MM.1S (cell line): Measurements from ENCODE around the gene SPIB.

Experiments
- EZH2 ChIP-seq: fragments of 300-600 bp; sonication (generic); optimal IDR thresholded peaks from 2 replicates; pipeline ENCODE3; 2017; ENCODE audit warnings: low read depth, mild to moderate bottlenecking, antibody characterized with exemption, low read length, mixed read lengths
- EZH2phosphoT487 ChIP-seq: fragments of 300-600 bp; sonication (generic); IDR thresholded peaks from 2 replicates; pipeline ENCODE4 v1.6.1; 2018; ENCODE audit warnings: antibody characterized with exemption, low read length
- TF ChIP-seq, protein P1 (sequence below): fragments of 300-600 bp; sonication (generic); IDR thresholded peaks from 2 replicates; pipeline ENCODE4 v1.5.1; 2016; ENCODE audit warnings: antibody characterized with exemption, low read length, mixed read lengths

GRCh38 chr19:50476907-50477238 is 58.1 kb downstream of the SPIB start:
- no peak for TF ChIP-seq EZH2
- TF ChIP-seq EZH2phosphoT487 = no peak
- TF ChIP-seq, protein P1, sequence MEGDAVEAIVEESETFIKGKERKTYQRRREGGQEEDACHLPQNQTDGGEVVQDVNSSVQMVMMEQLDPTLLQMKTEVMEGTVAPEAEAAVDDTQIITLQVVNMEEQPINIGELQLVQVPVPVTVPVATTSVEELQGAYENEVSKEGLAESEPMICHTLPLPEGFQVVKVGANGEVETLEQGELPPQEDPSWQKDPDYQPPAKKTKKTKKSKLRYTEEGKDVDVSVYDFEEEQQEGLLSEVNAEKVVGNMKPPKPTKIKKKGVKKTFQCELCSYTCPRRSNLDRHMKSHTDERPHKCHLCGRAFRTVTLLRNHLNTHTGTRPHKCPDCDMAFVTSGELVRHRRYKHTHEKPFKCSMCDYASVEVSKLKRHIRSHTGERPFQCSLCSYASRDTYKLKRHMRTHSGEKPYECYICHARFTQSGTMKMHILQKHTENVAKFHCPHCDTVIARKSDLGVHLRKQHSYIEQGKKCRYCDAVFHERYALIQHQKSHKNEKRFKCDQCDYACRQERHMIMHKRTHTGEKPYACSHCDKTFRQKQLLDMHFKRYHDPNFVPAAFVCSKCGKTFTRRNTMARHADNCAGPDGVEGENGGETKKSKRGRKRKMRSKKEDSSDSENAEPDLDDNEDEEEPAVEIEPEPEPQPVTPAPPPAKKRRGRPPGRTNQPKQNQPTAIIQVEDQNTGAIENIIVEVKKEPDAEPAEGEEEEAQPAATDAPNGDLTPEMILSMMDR = no peak
